GM23338 (cell line): Measurements from ENCODE around the gene TMTC2. TPM values are rescaled to one million over a fixed set of nuclear protein-coding genes. Genes with fewer than 3 reads are reported as not detected.

ENCODE experiments used
- ATAC-seq: fragments of 200-7000 bp; cut with Tn5 transposase; 3 replicates; pipeline ENCODE4 v1.9.1; 2020
- DNase-seq: peaks from one replicate; pipeline ENCODE4 v3.0.0-alpha.2; 2015; ENCODE audit warnings: low spot score
- H2AFZ ChIP-seq: fragments of 200-600 bp; sonication (generic); 2 replicates; pipeline ENCODE4 v1.8.0; 2016; ENCODE audit warnings: antibody characterized with exemption, mild to moderate bottlenecking, moderate library complexity
- H3F3A ChIP-seq: fragments of 200-600 bp; sonication (generic); replicated peaks from 2 replicates; pipeline ENCODE4 v1.8.0; 2017; ENCODE audit warnings: antibody characterized with exemption, mixed run types, low read depth
- H3K27ac ChIP-seq: fragments of 200-600 bp; sonication (generic); 2 replicates; pipeline ENCODE4 v1.6.1; 2016; ENCODE audit warnings: low read depth
- H3K27me3 ChIP-seq: fragments of 200-600 bp; sonication (generic); 2 replicates; pipeline ENCODE4 v1.8.0; 2016; ENCODE audit warnings: mild to moderate bottlenecking, mixed run types, moderate library complexity; ENCODE audit not compliant: insufficient read depth
- H3K36me3 ChIP-seq: fragments of 200-600 bp; sonication (generic); 2 replicates; pipeline ENCODE4 v1.8.0; 2016; ENCODE audit warnings: mild to moderate bottlenecking; ENCODE audit not compliant: insufficient read depth
- H3K4me1 ChIP-seq: fragments of 200-600 bp; sonication (generic); 2 replicates; pipeline ENCODE4 v1.8.0; 2016; ENCODE audit warnings: mild to moderate bottlenecking, moderate library complexity; ENCODE audit not compliant: insufficient read depth
- H3K4me2 ChIP-seq: fragments of 200-600 bp; sonication (generic); 2 replicates; pipeline ENCODE4 v1.7.1; 2017; ENCODE audit warnings: mixed run types
- H3K4me3 ChIP-seq: fragments of 200-600 bp; sonication (generic); 2 replicates; pipeline ENCODE4 v1.6.1; 2016; ENCODE audit warnings: mixed run types
- H3K79me2 ChIP-seq: fragments of 200-600 bp; sonication (generic); replicated peaks from 2 replicates; pipeline ENCODE4 v1.8.0; 2017; ENCODE audit warnings: mild to moderate bottlenecking; ENCODE audit not compliant: insufficient read depth
- H3K9me2 ChIP-seq: fragments of 200-600 bp; sonication (generic); 2 replicates; pipeline ENCODE4 v1.8.0; 2017; ENCODE audit not compliant: insufficient read depth
- H4K20me1 ChIP-seq: fragments of 200-600 bp; sonication (generic); replicated peaks from 2 replicates; pipeline ENCODE4 v1.8.0; 2017; ENCODE audit warnings: mild to moderate bottlenecking; ENCODE audit not compliant: insufficient read depth
- H3K27ac Mint-ChIP-seq: 2 replicates; pipeline ENCODE4 v1.8.0; 2020; ENCODE audit warnings: inconsistent platforms, mild to moderate bottlenecking, moderate library complexity, mixed read lengths
- H3K27me3 Mint-ChIP-seq: 3 replicates; pipeline ENCODE4 v1.8.0; 2022; ENCODE audit warnings: low read depth, mild to moderate bottlenecking, moderate library complexity, mixed read lengths, inconsistent platforms; ENCODE audit not compliant: insufficient read depth, poor library complexity
- H3K36me3 Mint-ChIP-seq: 3 replicates; pipeline ENCODE4 v1.8.0; 2021; ENCODE audit warnings: low read depth, mild to moderate bottlenecking, inconsistent platforms, moderate library complexity, mixed read lengths
- H3K4me1 Mint-ChIP-seq: 3 replicates; pipeline ENCODE4 v1.8.0; 2020; ENCODE audit warnings: mild to moderate bottlenecking, inconsistent platforms, mixed read lengths
- H3K4me3 Mint-ChIP-seq: 3 replicates; pipeline ENCODE4 v1.8.0; 2021; ENCODE audit warnings: moderate library complexity, mild to moderate bottlenecking, inconsistent platforms, mixed read lengths
- H3K9me3 Mint-ChIP-seq: 3 replicates; pipeline ENCODE4 v1.8.0; 2020; ENCODE audit warnings: moderate library complexity, mild to moderate bottlenecking, inconsistent platforms, mixed read lengths
- CTCF ChIP-seq, 2 experiments: fragments of 200-600 bp in 1 of 2; sonication (generic) in 1 of 2; conservative IDR thresholded peaks; 2 replicates each; pipeline versions ENCODE4 v1.5.1 to v1.6.1; 2016 to 2017; ENCODE audit warnings: antibody characterized with exemption in 2 of 2, low read depth in 2 of 2, mild to moderate bottlenecking in 2 of 2, moderate library complexity in 1 of 2
- EZH2 ChIP-seq: fragments of 200-600 bp; sonication (generic); IDR thresholded peaks from one replicate; pipeline ENCODE4 v1.8.0; 2017; ENCODE audit warnings: antibody characterized with exemption, mild to moderate bottlenecking, low read depth; ENCODE audit not compliant: unreplicated experiment
- EZH2phosphoT487 ChIP-seq: fragments of 200-600 bp; sonication (generic); IDR thresholded peaks from one replicate; pipeline ENCODE4 v1.8.1; 2018; ENCODE audit warnings: antibody characterized with exemption; ENCODE audit not compliant: unreplicated experiment
- JUNB ChIP-seq: IDR thresholded peaks from one replicate; pipeline ENCODE4 v1.6.1; 2016; ENCODE audit warnings: antibody characterized with exemption; ENCODE audit not compliant: unreplicated experiment
- NANOG ChIP-seq: IDR thresholded peaks from 2 replicates; pipeline ENCODE4 v1.6.1; 2016; ENCODE audit warnings: antibody characterized with exemption, borderline replicate concordance
- POLR2AphosphoS5 ChIP-seq: IDR thresholded peaks from 2 replicates; pipeline ENCODE4 v1.6.1; 2016; ENCODE audit warnings: antibody characterized with exemption, low read depth
- STAT1 ChIP-seq: IDR thresholded peaks from one replicate; pipeline ENCODE4 v1.6.1; 2016; ENCODE audit warnings: antibody characterized with exemption; ENCODE audit not compliant: unreplicated experiment
- ZNF114 ChIP-seq: fragments of 250-450 bp; sonication (Bioruptor Pico); IDR thresholded peaks from 2 replicates; pipeline ENCODE4 v1.5.0; 2020; ENCODE audit warnings: mild to moderate bottlenecking, moderate library complexity
- ZNF331 ChIP-seq: fragments of 250-450 bp; sonication (Bioruptor Pico); IDR thresholded peaks from 2 replicates; pipeline ENCODE4 v1.5.0; 2020; ENCODE audit warnings: low read depth, mild to moderate bottlenecking, moderate library complexity
- polyA plus RNA-seq: library from polyadenylated mRNA; unstranded; fragments of >200 nt; fragmentation: Nextera tagmentation; extraction: Ambion mirVana; gene quantifications from 2 replicates; pipeline ENCODE4 v1.2.1, GENCODE V29; 2016
- total RNA-seq: library from RNA; depleted of rRNA; stranded (reverse); fragments of >200 nt; shearing (Covaris generic); gene quantifications from 2 replicates; pipeline ENCODE4 v1.2.3, GENCODE V29; 2014
- TF ChIP-seq, protein P1 (sequence below): IDR thresholded peaks from one replicate; pipeline ENCODE4 v1.6.1; 2018; ENCODE audit warnings: antibody characterized with exemption; ENCODE audit not compliant: unreplicated experiment
- TF ChIP-seq, protein P2 (sequence below): fragments of 250-450 bp; sonication (Bioruptor Pico); IDR thresholded peaks from 2 replicates; pipeline ENCODE4 v1.5.0; 2020; ENCODE audit warnings: mild to moderate bottlenecking, moderate library complexity
- TF ChIP-seq, protein P3 (sequence below): IDR thresholded peaks from 2 replicates; pipeline ENCODE4 v1.6.1; 2016; ENCODE audit warnings: antibody characterized with exemption

Gene TMTC2
- total and polyA plus RNA-seq, 2 experiments from 2014 or later: 0.57 to 6.5 TPM

GRCh38 chr12:82818271-82819035 is 131.7 kb downstream of the TMTC2 start:
- Mint-ChIP-seq H3K9me3 (no peaks in the 10 kb centered on the region), H3K27me3 (no peaks in the 10 kb centered on the region), H3K27ac (no peak overlapping the region), H3K36me3 (no peaks in the 10 kb centered on the region), H3K4me1 (peaks cover 7% of the 10 kb centered on the region), H3K4me3 (no peak overlapping the region)
- ATAC-seq (no peak), DNase-seq (no peak)
- no peaks in the 10 kb centered on the region for H4K20me1 ChIP-seq
- H3K9me2 ChIP-seq: no peaks in the 10 kb centered on the region
- no peaks in the 10 kb centered on the region for H3F3A ChIP-seq
- H3K4me3 ChIP-seq: no peak overlapping the region
- H3K27ac ChIP-seq: no peak overlapping the region
- no peak overlapping the region for H2AFZ ChIP-seq
- TF ChIP-seq CTCF (conservative IDR thresholded peaks at IDR 0.05; ENCODE audit: low read depth in 2 of 2): no peak
- TF ChIP-seq, protein P1, sequence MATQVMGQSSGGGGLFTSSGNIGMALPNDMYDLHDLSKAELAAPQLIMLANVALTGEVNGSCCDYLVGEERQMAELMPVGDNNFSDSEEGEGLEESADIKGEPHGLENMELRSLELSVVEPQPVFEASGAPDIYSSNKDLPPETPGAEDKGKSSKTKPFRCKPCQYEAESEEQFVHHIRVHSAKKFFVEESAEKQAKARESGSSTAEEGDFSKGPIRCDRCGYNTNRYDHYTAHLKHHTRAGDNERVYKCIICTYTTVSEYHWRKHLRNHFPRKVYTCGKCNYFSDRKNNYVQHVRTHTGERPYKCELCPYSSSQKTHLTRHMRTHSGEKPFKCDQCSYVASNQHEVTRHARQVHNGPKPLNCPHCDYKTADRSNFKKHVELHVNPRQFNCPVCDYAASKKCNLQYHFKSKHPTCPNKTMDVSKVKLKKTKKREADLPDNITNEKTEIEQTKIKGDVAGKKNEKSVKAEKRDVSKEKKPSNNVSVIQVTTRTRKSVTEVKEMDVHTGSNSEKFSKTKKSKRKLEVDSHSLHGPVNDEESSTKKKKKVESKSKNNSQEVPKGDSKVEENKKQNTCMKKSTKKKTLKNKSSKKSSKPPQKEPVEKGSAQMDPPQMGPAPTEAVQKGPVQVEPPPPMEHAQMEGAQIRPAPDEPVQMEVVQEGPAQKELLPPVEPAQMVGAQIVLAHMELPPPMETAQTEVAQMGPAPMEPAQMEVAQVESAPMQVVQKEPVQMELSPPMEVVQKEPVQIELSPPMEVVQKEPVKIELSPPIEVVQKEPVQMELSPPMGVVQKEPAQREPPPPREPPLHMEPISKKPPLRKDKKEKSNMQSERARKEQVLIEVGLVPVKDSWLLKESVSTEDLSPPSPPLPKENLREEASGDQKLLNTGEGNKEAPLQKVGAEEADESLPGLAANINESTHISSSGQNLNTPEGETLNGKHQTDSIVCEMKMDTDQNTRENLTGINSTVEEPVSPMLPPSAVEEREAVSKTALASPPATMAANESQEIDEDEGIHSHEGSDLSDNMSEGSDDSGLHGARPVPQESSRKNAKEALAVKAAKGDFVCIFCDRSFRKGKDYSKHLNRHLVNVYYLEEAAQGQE: no peak
- TF ChIP-seq POLR2AphosphoS5: no peak
- no peak for TF ChIP-seq JUNB
- TF ChIP-seq EZH2phosphoT487: no peak
- TF ChIP-seq EZH2: no peak
- TF ChIP-seq, protein P2, sequence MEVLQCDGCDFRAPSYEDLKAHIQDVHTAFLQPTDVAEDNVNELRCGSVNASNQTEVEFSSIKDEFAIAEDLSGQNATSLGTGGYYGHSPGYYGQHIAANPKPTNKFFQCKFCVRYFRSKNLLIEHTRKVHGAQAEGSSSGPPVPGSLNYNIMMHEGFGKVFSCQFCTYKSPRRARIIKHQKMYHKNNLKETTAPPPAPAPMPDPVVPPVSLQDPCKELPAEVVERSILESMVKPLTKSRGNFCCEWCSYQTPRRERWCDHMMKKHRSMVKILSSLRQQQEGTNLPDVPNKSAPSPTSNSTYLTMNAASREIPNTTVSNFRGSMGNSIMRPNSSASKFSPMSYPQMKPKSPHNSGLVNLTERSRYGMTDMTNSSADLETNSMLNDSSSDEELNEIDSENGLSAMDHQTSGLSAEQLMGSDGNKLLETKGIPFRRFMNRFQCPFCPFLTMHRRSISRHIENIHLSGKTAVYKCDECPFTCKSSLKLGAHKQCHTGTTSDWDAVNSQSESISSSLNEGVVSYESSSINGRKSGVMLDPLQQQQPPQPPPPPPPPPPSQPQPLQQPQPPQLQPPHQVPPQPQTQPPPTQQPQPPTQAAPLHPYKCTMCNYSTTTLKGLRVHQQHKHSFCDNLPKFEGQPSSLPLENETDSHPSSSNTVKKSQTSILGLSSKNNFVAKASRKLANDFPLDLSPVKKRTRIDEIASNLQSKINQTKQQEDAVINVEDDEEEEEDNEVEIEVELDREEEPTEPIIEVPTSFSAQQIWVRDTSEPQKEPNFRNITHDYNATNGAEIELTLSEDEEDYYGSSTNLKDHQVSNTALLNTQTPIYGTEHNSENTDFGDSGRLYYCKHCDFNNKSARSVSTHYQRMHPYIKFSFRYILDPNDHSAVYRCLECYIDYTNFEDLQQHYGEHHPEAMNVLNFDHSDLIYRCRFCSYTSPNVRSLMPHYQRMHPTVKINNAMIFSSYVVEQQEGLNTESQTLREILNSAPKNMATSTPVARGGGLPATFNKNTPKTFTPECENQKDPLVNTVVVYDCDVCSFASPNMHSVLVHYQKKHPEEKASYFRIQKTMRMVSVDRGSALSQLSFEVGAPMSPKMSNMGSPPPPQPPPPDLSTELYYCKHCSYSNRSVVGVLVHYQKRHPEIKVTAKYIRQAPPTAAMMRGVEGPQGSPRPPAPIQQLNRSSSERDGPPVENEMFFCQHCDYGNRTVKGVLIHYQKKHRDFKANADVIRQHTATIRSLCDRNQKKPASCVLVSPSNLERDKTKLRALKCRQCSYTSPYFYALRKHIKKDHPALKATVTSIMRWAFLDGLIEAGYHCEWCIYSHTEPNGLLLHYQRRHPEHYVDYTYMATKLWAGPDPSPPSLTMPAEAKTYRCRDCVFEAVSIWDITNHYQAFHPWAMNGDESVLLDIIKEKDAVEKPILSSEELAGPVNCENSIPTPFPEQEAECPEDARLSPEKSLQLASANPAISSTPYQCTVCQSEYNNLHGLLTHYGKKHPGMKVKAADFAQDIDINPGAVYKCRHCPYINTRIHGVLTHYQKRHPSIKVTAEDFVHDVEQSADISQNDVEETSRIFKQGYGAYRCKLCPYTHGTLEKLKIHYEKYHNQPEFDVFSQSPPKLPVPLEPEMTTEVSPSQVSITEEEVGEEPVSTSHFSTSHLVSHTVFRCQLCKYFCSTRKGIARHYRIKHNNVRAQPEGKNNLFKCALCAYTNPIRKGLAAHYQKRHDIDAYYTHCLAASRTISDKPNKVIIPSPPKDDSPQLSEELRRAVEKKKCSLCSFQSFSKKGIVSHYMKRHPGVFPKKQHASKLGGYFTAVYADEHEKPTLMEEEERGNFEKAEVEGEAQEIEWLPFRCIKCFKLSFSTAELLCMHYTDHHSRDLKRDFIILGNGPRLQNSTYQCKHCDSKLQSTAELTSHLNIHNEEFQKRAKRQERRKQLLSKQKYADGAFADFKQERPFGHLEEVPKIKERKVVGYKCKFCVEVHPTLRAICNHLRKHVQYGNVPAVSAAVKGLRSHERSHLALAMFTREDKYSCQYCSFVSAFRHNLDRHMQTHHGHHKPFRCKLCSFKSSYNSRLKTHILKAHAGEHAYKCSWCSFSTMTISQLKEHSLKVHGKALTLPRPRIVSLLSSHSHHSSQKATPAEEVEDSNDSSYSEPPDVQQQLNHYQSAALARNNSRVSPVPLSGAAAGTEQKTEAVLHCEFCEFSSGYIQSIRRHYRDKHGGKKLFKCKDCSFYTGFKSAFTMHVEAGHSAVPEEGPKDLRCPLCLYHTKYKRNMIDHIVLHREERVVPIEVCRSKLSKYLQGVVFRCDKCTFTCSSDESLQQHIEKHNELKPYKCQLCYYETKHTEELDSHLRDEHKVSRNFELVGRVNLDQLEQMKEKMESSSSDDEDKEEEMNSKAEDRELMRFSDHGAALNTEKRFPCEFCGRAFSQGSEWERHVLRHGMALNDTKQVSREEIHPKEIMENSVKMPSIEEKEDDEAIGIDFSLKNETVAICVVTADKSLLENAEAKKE (CRISPR knock-in tag): no peak
- TF ChIP-seq, protein P3, sequence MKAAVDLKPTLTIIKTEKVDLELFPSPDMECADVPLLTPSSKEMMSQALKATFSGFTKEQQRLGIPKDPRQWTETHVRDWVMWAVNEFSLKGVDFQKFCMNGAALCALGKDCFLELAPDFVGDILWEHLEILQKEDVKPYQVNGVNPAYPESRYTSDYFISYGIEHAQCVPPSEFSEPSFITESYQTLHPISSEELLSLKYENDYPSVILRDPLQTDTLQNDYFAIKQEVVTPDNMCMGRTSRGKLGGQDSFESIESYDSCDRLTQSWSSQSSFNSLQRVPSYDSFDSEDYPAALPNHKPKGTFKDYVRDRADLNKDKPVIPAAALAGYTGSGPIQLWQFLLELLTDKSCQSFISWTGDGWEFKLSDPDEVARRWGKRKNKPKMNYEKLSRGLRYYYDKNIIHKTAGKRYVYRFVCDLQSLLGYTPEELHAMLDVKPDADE: no peak
- no peak for TF ChIP-seq NANOG
- TF ChIP-seq ZNF331 (CRISPR knock-in tag): no peak
- TF ChIP-seq ZNF114 (CRISPR knock-in tag): no peak
- no peak for TF ChIP-seq STAT1
- H3K36me3 ChIP-seq: no peaks in the 10 kb centered on the region
- H3K4me1 ChIP-seq: peaks cover 8% of the 10 kb centered on the region; the same call in 1 of the 2 replicates
- H3K79me2 ChIP-seq: no peaks in the 10 kb centered on the region
- H3K27me3 ChIP-seq: no peaks in the 10 kb centered on the region
- H3K4me2 ChIP-seq: no peak overlapping the region
